A172 (cell line): ENCODE results near the gene CLDND1. TPM values are rescaled to one million over a fixed set of nuclear protein-coding genes. Genes with fewer than 3 reads are reported as not detected.

Source experiments
- DNase-seq: peaks from one replicate; pipeline ENCODE4 v3.0.0-alpha.2; 2015; ENCODE audit warnings: low spot score
- total RNA-seq: library from RNA; depleted of rRNA; stranded (reverse); fragments of >200 nt; shearing (Covaris generic); gene quantifications from 2 replicates; pipeline ENCODE4 v1.2.3, GENCODE V29; 2014

CLDND1 gene
- total RNA-seq, 1 experiment from 2014 or later, result 140 TPM

GRCh38 chr3:98551754-98552153 is 29.1 kb upstream of the CLDND1 start:
- no peak for DNase-seq

GRCh38 chr3:98551236-98551635 is 28.5 kb upstream of the CLDND1 start:
- no peak for DNase-seq

- DNase-seq, result no peak
Observed at GRCh38 chr3:98550833-98551232, 28.1 kb upstream of the CLDND1 start.

GRCh38 chr3:98548544-98548943 is 25.8 kb upstream of the CLDND1 start:
- no peak for DNase-seq

- no peak for DNase-seq
Observed at GRCh38 chr3:98545940-98546339, 23.2 kb upstream of the CLDND1 start.

- no peak for DNase-seq
Observed at GRCh38 chr3:98542623-98543022, 19.9 kb upstream of the CLDND1 start.

- no peak for DNase-seq
Observed at GRCh38 chr3:98541695-98542094, 19.0 kb upstream of the CLDND1 start.

- no peak for DNase-seq
Observed at GRCh38 chr3:98540346-98540745, 17.6 kb upstream of the CLDND1 start.

GRCh38 chr3:98536456-98537017 is 13.8 kb upstream of the CLDND1 start:
- DNase-seq, result no peak

GRCh38 chr3:98534734-98535133 is 12.0 kb upstream of the CLDND1 start:
- DNase-seq, result no peak

GRCh38 chr3:98534168-98534567 is 11.5 kb upstream of the CLDND1 start:
- DNase-seq, result no peak

- DNase-seq, result no peak
Observed at GRCh38 chr3:98532709-98533571, 10.2 kb upstream of the CLDND1 start.

GRCh38 chr3:98532275-98532637 is 9.6 kb upstream of the CLDND1 start:
- DNase-seq, result no peak

GRCh38 chr3:98531622-98532274 is 9.0 kb upstream of the CLDND1 start, which contains the start of gene GPR15:
Gene GPR15, plus strand, starts transcription at chr3:98531978. Its CDS starts 56 bp downstream, at chr3:98532034.
- DNase-seq, result no peak

- no peak for DNase-seq
Observed at GRCh38 chr3:98530676-98531075, 8.0 kb upstream of the CLDND1 start.

GRCh38 chr3:98529856-98530459 is 7.3 kb upstream of the CLDND1 start:
- DNase-seq, result no peak

GRCh38 chr3:98528474-98529346 is 6.0 kb upstream of the CLDND1 start:
- no peak for DNase-seq

- no peak for DNase-seq
Observed at GRCh38 chr3:98525494-98525893, 2.8 kb upstream of the CLDND1 start.

GRCh38 chr3:98521897-98522543 is 682 bp downstream of the CLDND1 start:
- peak; percentile 75 for DNase-seq

GRCh38 chr3:98519351-98519750 is 3.4 kb downstream of the CLDND1 start:
- no peak for DNase-seq

GRCh38 chr3:98518816-98519215 is 3.9 kb downstream of the CLDND1 start:
- no peak for DNase-seq
